GM23248 (cell line): Measurements from ENCODE around the gene C6orf15. TPM values are rescaled to one million over a fixed set of nuclear protein-coding genes. Genes with fewer than 3 reads are reported as not detected.

Experiments
- DNase-seq: peaks from one replicate; pipeline ENCODE4 v3.0.0-alpha.2; 2015
- H2AFZ ChIP-seq: fragments of 200-600 bp; sonication (generic); 2 replicates; pipeline ENCODE4 v1.6.1; 2016; ENCODE audit warnings: antibody characterized with exemption
- H3F3A ChIP-seq: fragments of 200-600 bp; sonication (generic); 2 replicates; pipeline ENCODE4 v1.6.1; 2016; ENCODE audit warnings: mild to moderate bottlenecking, antibody characterized with exemption, mixed run types; ENCODE audit not compliant: insufficient read depth
- H3K27ac ChIP-seq: fragments of 200-600 bp; sonication (generic); 2 replicates; pipeline ENCODE4 v1.5.1; 2016; ENCODE audit warnings: mild to moderate bottlenecking
- H3K27me3 ChIP-seq: fragments of 200-600 bp; sonication (generic); replicated peaks from 2 replicates; pipeline ENCODE4 v1.6.1; 2016; ENCODE audit warnings: mild to moderate bottlenecking; ENCODE audit not compliant: insufficient read depth
- H3K36me3 ChIP-seq: fragments of 200-600 bp; sonication (generic); 2 replicates; pipeline ENCODE4 v1.6.1; 2016; ENCODE audit warnings: low read depth, mild to moderate bottlenecking
- H3K4me1 ChIP-seq: fragments of 200-600 bp; sonication (generic); 2 replicates; pipeline ENCODE4 v1.6.1; 2016; ENCODE audit warnings: mild to moderate bottlenecking; ENCODE audit not compliant: insufficient read depth
- H3K4me2 ChIP-seq: fragments of 200-600 bp; sonication (generic); one replicate; pipeline ENCODE4 v1.6.1; 2016; ENCODE audit warnings: mild to moderate bottlenecking; ENCODE audit not compliant: unreplicated experiment
- H3K4me3 ChIP-seq: fragments of 200-600 bp; sonication (generic); 2 replicates; pipeline ENCODE4 v1.5.1; 2016; ENCODE audit warnings: mild to moderate bottlenecking
- H3K79me2 ChIP-seq: fragments of 200-600 bp; sonication (generic); 2 replicates; pipeline ENCODE4 v1.6.1; 2016; ENCODE audit warnings: mild to moderate bottlenecking; ENCODE audit not compliant: insufficient read depth
- H3K9ac ChIP-seq: fragments of 200-600 bp; sonication (generic); 2 replicates; pipeline ENCODE4 v1.6.1; 2016; ENCODE audit warnings: mild to moderate bottlenecking
- H3K9me2 ChIP-seq: fragments of 200-600 bp; sonication (generic); 2 replicates; pipeline ENCODE4 v1.6.1; 2016; ENCODE audit warnings: mixed run types, mild to moderate bottlenecking, moderate library complexity; ENCODE audit not compliant: insufficient read depth
- H3K9me3 ChIP-seq: fragments of 200-600 bp; sonication (generic); one replicate; pipeline ENCODE4 v1.6.1; 2017; ENCODE audit warnings: low read depth
- H4K20me1 ChIP-seq: fragments of 200-600 bp; sonication (generic); 2 replicates; pipeline ENCODE4 v1.6.0; 2016; ENCODE audit not compliant: insufficient read depth
- EZH2 ChIP-seq: fragments of 200-600 bp; sonication (generic); IDR thresholded peaks from 2 replicates; pipeline ENCODE4 v1.6.1; 2018; ENCODE audit warnings: antibody characterized with exemption, mild to moderate bottlenecking; ENCODE audit not compliant: insufficient read depth, poor library complexity, severe bottlenecking
- EZH2phosphoT487 ChIP-seq: fragments of 200-600 bp; sonication (generic); IDR thresholded peaks from 2 replicates; pipeline ENCODE4 v1.6.1; 2018; ENCODE audit warnings: antibody characterized with exemption, moderate library complexity, mild to moderate bottlenecking, low read depth; ENCODE audit not compliant: insufficient read depth
- WGBS, 2 experiments: methylation state at CpG; one replicate each; pipeline ENCODE4 v1.1.6; 2015 to 2017; ENCODE audit warnings: low lambda C conversion rate in 2 of 2, low coverage in 1 of 2; ENCODE audit errors: missing lambda C conversion rate in 2 of 2; 5-methylcytosine and 5-hydroxymethylcytosine counted together
- in situ Hi-C: fragments of 300-500 bp; cut with MboI; formaldehyde crosslinking; loops from 2 replicates; pipeline ENCODE4 v1.15.0; 2020
- polyA plus RNA-seq: library from polyadenylated mRNA; unstranded; fragments of >200 nt; fragmentation: Nextera tagmentation; extraction: Ambion mirVana; gene quantifications from 2 replicates; pipeline ENCODE4 v1.2.1, GENCODE V29; 2016
- total RNA-seq: library from RNA; depleted of rRNA; stranded (reverse); fragments of >200 nt; shearing (Covaris generic); gene quantifications from 2 replicates; pipeline ENCODE4 v1.2.3, GENCODE V29; 2014

Gene C6orf15
- total and polyA plus RNA-seq, 2 experiments from 2014 or later, result not detected

- H3K36me3 ChIP-seq, result no peaks in the 10 kb centered on the region
- H3K9me2 ChIP-seq, result no peaks in the 10 kb centered on the region
- H2AFZ ChIP-seq, result no peak overlapping the region
- TF ChIP-seq EZH2phosphoT487 (no peak), EZH2 (no peak)
- no peak for DNase-seq
- no peak overlapping the region for H3K4me2 ChIP-seq
- no peaks in the 10 kb centered on the region for H3K27me3 ChIP-seq
- no peaks in the 10 kb centered on the region for H3K79me2 ChIP-seq
- no peak overlapping the region for H3K9ac ChIP-seq
- H4K20me1 ChIP-seq, result no peaks in the 10 kb centered on the region
- WGBS, 2 experiments, result 80 to 84% methylated on average over 7 of the region's 7 CpGs
- H3K27ac ChIP-seq, result no peak overlapping the region
- no peaks in the 10 kb centered on the region for H3K9me3 ChIP-seq
- no peak overlapping the region for H3K4me3 ChIP-seq
- no peaks in the 10 kb centered on the region for H3K4me1 ChIP-seq
- in situ Hi-C loops, result no loop called here
- H3F3A ChIP-seq, result no peaks in the 10 kb centered on the region
Measured at GRCh38 chr6:31152781-31153180, 40.4 kb upstream of the C6orf15 start.

- no peak overlapping the region for H3K27ac ChIP-seq
- no peak for DNase-seq
- TF ChIP-seq EZH2, result no peak
- TF ChIP-seq EZH2phosphoT487, result no peak
- no peaks in the 10 kb centered on the region for H3K9me2 ChIP-seq
- no peak overlapping the region for H3K9ac ChIP-seq
- H2AFZ ChIP-seq, result no peak overlapping the region
- WGBS, 2 experiments, result 99 to 100% methylated on average over 6 of the region's 6 CpGs
- H4K20me1 ChIP-seq, result no peaks in the 10 kb centered on the region
- in situ Hi-C loops, result no loop called here
- no peaks in the 10 kb centered on the region for H3K36me3 ChIP-seq
- no peaks in the 10 kb centered on the region for H3K4me1 ChIP-seq
- no peaks in the 10 kb centered on the region for H3F3A ChIP-seq
- no peaks in the 10 kb centered on the region for H3K79me2 ChIP-seq
- H3K4me2 ChIP-seq, result no peak overlapping the region
- no peaks in the 10 kb centered on the region for H3K27me3 ChIP-seq
- H3K4me3 ChIP-seq, result no peak overlapping the region
- H3K9me3 ChIP-seq, result no peaks in the 10 kb centered on the region
Measured at GRCh38 chr6:31149827-31150447, 37.6 kb upstream of the C6orf15 start.

GRCh38 chr6:31145386-31145785, 33.0 kb upstream of the C6orf15 start:
- no peaks in the 10 kb centered on the region for H3K36me3 ChIP-seq
- in situ Hi-C loops, result no loop called here
- 96 to 98% methylated on average over 10 of the region's 10 CpGs for WGBS, 2 experiments

GRCh38 chr6:31144970-31145340, 32.6 kb upstream of the C6orf15 start:
- Histone ChIP-seq H3K27ac (no peak overlapping the region), H3K79me2 (no peaks in the 10 kb centered on the region), H3K4me3 (no peak overlapping the region), H3K36me3 (no peaks in the 10 kb centered on the region), H3K9me2 (no peaks in the 10 kb centered on the region), H3K9me3 (no peaks in the 10 kb centered on the region), H3F3A (no peaks in the 10 kb centered on the region), H3K27me3 (no peaks in the 10 kb centered on the region), H3K9ac (no peak overlapping the region), H3K4me2 (no peak overlapping the region), H3K4me1 (peaks cover 12% of the 10 kb centered on the region), H2AFZ (no peak overlapping the region), H4K20me1 (no peaks in the 10 kb centered on the region)
- DNase-seq, result no peak
- TF ChIP-seq EZH2phosphoT487 (no peak), EZH2 (no peak)
- WGBS, 2 experiments, result 80 to 83% methylated on average over 10 to 11 of the region's 11 CpGs
- in situ Hi-C loops, result no loop called here

More at GRCh38 chr6:31145386-31145785, 33.0 kb upstream of the C6orf15 start:
- Histone ChIP-seq H3K9ac (no peak overlapping the region), H3K4me3 (no peak overlapping the region), H3K27ac (no peak overlapping the region), H4K20me1 (no peaks in the 10 kb centered on the region), H3K9me2 (no peaks in the 10 kb centered on the region), H3K4me2 (no peak overlapping the region), H3K27me3 (no peaks in the 10 kb centered on the region), H3K79me2 (no peaks in the 10 kb centered on the region), H3K4me1 (peaks cover 12% of the 10 kb centered on the region), H3F3A (no peaks in the 10 kb centered on the region), H2AFZ (no peak overlapping the region), H3K9me3 (no peaks in the 10 kb centered on the region)
- TF ChIP-seq EZH2 (no peak), EZH2phosphoT487 (no peak)
- DNase-seq, result no peak
